B cell (primary cell): ENCODE measurements around the gene GALC. TPM values are rescaled to one million over a fixed set of nuclear protein-coding genes. Genes with fewer than 3 reads are reported as not detected.

Source experiments
- ATAC-seq: fragments of 200-7000 bp; cut with Tn5 transposase; one replicate; pipeline ENCODE4 v1.10.0; 2021; ENCODE audit warnings: low read depth, mild to moderate bottlenecking, moderate number of reproducible peaks, moderate library complexity
- CTCF ChIA-PET: fragments of 350-600 bp; sonication (Branson Sonifier 250); formaldehyde crosslinking; loops from one replicate; lab custom pipeline; 2021; ENCODE audit warnings: antibody characterized with exemption, inconsistent platforms; lab: Charles Lee
- POLR2A ChIA-PET: fragments of 350-600 bp; sonication (Branson Sonifier 250); formaldehyde crosslinking; loops from one replicate; lab custom pipeline; 2021; ENCODE audit warnings: antibody characterized with exemption; lab: Charles Lee
- DNase-seq: peaks from one replicate; pipeline ENCODE4 v3.0.0; 2013
- H2AFZ ChIP-seq: 2 replicates; pipeline ENCODE4 v1.6.1; 2012; ENCODE audit warnings: mild to moderate bottlenecking, low read depth, low read length; ENCODE audit not compliant: insufficient read depth, poor library complexity, severe bottlenecking
- H3K27ac ChIP-seq, 2 donors: 1 replicate in 1 of 2; 2 replicates in 1 of 2; pipeline ENCODE4 v1.5.1; 2012 to 2013; ENCODE audit warnings: low read length in 2 of 2, mild to moderate bottlenecking in 2 of 2, moderate library complexity in 1 of 2
- H3K27me3 ChIP-seq, 4 experiments: fragments of 200-600 bp in 1 of 4; sonication (generic) in 1 of 4; replicated peaks in 1 of 4; 1 replicate in 2 of 4; 2 replicates in 2 of 4; pipeline versions ENCODE4 v1.6.1 to v1.7.0; 2013 to 2016; ENCODE audit warnings: low read length in 3 of 4, mild to moderate bottlenecking in 2 of 4, mixed read lengths in 1 of 4, moderate library complexity in 1 of 4; ENCODE audit not compliant: insufficient read depth in 4 of 4, control insufficient read depth in 3 of 4; ENCODE audit errors: control extremely low read depth in 1 of 4
- H3K36me3 ChIP-seq, 2 experiments: replicated peaks in 1 of 2; 1 replicate in 1 of 2; 2 replicates in 1 of 2; pipeline versions ENCODE4 v1.6.1 to v1.7.1; 2013; ENCODE audit warnings: low read length in 1 of 2; ENCODE audit not compliant: insufficient read depth in 2 of 2, control insufficient read depth in 1 of 2; ENCODE audit errors: control extremely low read depth in 1 of 2, extremely low read depth in 1 of 2
- H3K4me1 ChIP-seq, 2 donors: fragments of 200-600 bp in 1 of 2; sonication (generic) in 1 of 2; 1 replicate in 1 of 2; 2 replicates in 1 of 2; pipeline versions ENCODE4 v1.5.1 to v1.6.1; 2013 to 2017; ENCODE audit warnings: low read length in 2 of 2; ENCODE audit not compliant: control insufficient read depth in 2 of 2, insufficient read depth in 2 of 2
- H3K4me2 ChIP-seq: replicated peaks from 2 replicates; pipeline ENCODE3; 2012; ENCODE audit warnings: mild to moderate bottlenecking, low read depth, low read length; ENCODE audit not compliant: poor library complexity, severe bottlenecking
- H3K4me3 ChIP-seq, 5 experiments: fragments of 200-600 bp in 1 of 5; sonication (generic) in 1 of 5; 1 replicate in 3 of 5; 2 replicates in 2 of 5; pipeline versions ENCODE4 v1.5.1 to v1.7.0; 2011 to 2016; ENCODE audit warnings: low read length in 4 of 5, mild to moderate bottlenecking in 4 of 5, low read depth in 2 of 5, control low read depth in 1 of 5, moderate library complexity in 1 of 5; ENCODE audit not compliant: insufficient read depth in 1 of 5; ENCODE audit errors: control extremely low read depth in 1 of 5, extremely low read depth in 1 of 5
- H3K79me2 ChIP-seq: fragments of 200-600 bp; sonication (generic); one replicate; pipeline ENCODE4 v1.6.0; 2016; ENCODE audit warnings: low read length; ENCODE audit not compliant: control insufficient read depth, insufficient read depth
- H3K9ac ChIP-seq: fragments of 200-600 bp; sonication (generic); 2 replicates; pipeline ENCODE4 v1.6.1; 2017; ENCODE audit warnings: mild to moderate bottlenecking, low read length, moderate library complexity
- H3K9me3 ChIP-seq, 3 donors: one replicate each; pipeline versions ENCODE4 v1.6.1 to v1.7.1; 2013; ENCODE audit warnings: low read length in 2 of 3; ENCODE audit not compliant: control insufficient read depth in 2 of 3, insufficient read depth in 1 of 3; ENCODE audit errors: control extremely low read depth in 1 of 3
- H4K20me1 ChIP-seq: 2 replicates; pipeline ENCODE4 v1.6.0; 2012; ENCODE audit warnings: mild to moderate bottlenecking, low read length; ENCODE audit not compliant: insufficient read depth, control insufficient read depth, poor library complexity, severe bottlenecking
- H3K27ac Mint-ChIP-seq: one replicate; pipeline ENCODE4 v1.8.0; 2021; ENCODE audit warnings: mixed read lengths
- H3K27me3 Mint-ChIP-seq: one replicate; pipeline ENCODE4 v1.8.0; 2021; ENCODE audit warnings: mixed read lengths
- H3K4me1 Mint-ChIP-seq: one replicate; pipeline ENCODE4 v1.8.0; 2021; ENCODE audit warnings: mixed read lengths
- H3K4me3 Mint-ChIP-seq: one replicate; pipeline ENCODE4 v1.8.0; 2021; ENCODE audit warnings: mixed read lengths
- H3K9me3 Mint-ChIP-seq: one replicate; pipeline ENCODE4 v1.8.0; 2022; ENCODE audit warnings: mixed read lengths; ENCODE audit not compliant: insufficient read depth
- EZH2 ChIP-seq: IDR thresholded peaks from 2 replicates; pipeline ENCODE4 v1.6.1; 2012; ENCODE audit warnings: borderline replicate concordance, low read depth, mild to moderate bottlenecking, moderate library complexity, low read length; ENCODE audit not compliant: insufficient read depth, poor library complexity, severe bottlenecking
- WGBS: methylation state at CpG from one replicate; pipeline ENCODE4 v1.1.5; 2013; ENCODE audit warnings: missing lambda C conversion rate; ENCODE audit not compliant: insufficient coverage; 5-methylcytosine and 5-hydroxymethylcytosine counted together
- intact Hi-C: fragments of 100-400 bp; cut with micrococcal nuclease; formaldehyde crosslinking; loops from one replicate; pipeline ENCODE4 v1.10.0; 2022
- polyA plus RNA-seq: library from polyadenylated mRNA; depleted of rRNA; stranded (reverse); fragments of >200 nt; gene quantifications from 2 replicates; pipeline ENCODE4 v1.2.3, GENCODE V29; 2012
- total RNA-seq, 2 donors: library from RNA; stranded (reverse); fragments of 120-200 nt in 1 of 2; gene quantifications; 1 replicate in 1 of 2; 2 replicates in 1 of 2; pipeline versions ENCODE4 v1.2.3 to v1.2.4, GENCODE V29; 2013 to 2022
- TF ChIP-seq, protein P1 (sequence below): fragments of 200-600 bp; IDR thresholded peaks from one replicate; pipeline ENCODE4 v1.8.0; 2022; ENCODE audit warnings: antibody characterized with exemption, mild to moderate bottlenecking

The GALC gene
- total and polyA plus RNA-seq, 2 donors (not counting 1 experiment from before 2014, with no cell fraction given) = 4.9 to 17.8 TPM

DNA sequence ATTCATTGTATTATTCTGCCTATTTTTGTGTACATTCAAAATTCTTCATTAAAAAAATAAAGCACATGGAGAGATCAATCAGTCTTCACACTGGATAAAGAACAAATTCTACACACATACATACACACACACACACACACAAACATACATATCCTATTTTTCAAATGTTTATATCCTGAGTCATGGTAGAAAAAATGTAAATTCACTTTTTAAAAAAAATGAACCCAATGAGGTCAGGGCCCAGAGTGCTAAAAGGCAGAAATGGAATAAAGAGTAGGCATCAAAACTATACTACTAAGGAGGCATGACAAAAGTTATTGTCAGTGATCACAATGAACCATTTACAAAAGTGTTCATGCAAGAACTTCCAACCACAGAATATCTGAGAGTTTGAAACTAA is 17.3 kb downstream of the GALC start:
- no peak overlapping the region for H3K27ac ChIP-seq
- no peaks in the 10 kb centered on the region for H3K9me3 Mint-ChIP-seq
- no peak overlapping the region for H3K27ac Mint-ChIP-seq
- DNase-seq (no peak), ATAC-seq (no peak)
- H3K79me2 ChIP-seq = no peaks in the 10 kb centered on the region
- intact Hi-C loops = no loop called here
- no peaks in the 10 kb centered on the region for H4K20me1 ChIP-seq
- H3K4me3 Mint-ChIP-seq = no peak overlapping the region
- no peak overlapping the region for H2AFZ ChIP-seq
- H3K4me1 ChIP-seq = no peaks in the 10 kb centered on the region
- no peaks in the 10 kb centered on the region for H3K27me3 ChIP-seq
- no peaks in the 10 kb centered on the region for H3K4me1 Mint-ChIP-seq
- no peaks in the 10 kb centered on the region for H3K27me3 Mint-ChIP-seq
- no peaks in the 10 kb centered on the region for H3K36me3 ChIP-seq
- ChIA-PET CTCF (interaction anchor here (1.1 kb wide), 1 partner anchor 30 kb away, joined by 3 read pairs; no protein-coding TSS in a partner anchor), POLR2A (no interaction called here)
- no peak overlapping the region for H3K4me3 ChIP-seq
- TF ChIP-seq, protein P1, sequence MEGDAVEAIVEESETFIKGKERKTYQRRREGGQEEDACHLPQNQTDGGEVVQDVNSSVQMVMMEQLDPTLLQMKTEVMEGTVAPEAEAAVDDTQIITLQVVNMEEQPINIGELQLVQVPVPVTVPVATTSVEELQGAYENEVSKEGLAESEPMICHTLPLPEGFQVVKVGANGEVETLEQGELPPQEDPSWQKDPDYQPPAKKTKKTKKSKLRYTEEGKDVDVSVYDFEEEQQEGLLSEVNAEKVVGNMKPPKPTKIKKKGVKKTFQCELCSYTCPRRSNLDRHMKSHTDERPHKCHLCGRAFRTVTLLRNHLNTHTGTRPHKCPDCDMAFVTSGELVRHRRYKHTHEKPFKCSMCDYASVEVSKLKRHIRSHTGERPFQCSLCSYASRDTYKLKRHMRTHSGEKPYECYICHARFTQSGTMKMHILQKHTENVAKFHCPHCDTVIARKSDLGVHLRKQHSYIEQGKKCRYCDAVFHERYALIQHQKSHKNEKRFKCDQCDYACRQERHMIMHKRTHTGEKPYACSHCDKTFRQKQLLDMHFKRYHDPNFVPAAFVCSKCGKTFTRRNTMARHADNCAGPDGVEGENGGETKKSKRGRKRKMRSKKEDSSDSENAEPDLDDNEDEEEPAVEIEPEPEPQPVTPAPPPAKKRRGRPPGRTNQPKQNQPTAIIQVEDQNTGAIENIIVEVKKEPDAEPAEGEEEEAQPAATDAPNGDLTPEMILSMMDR = no peak
- TF ChIP-seq EZH2 = no peak
- H3K4me2 ChIP-seq = no peak overlapping the region
- no peak overlapping the region for H3K9ac ChIP-seq
- no peaks in the 10 kb centered on the region for H3K9me3 ChIP-seq

DNA sequence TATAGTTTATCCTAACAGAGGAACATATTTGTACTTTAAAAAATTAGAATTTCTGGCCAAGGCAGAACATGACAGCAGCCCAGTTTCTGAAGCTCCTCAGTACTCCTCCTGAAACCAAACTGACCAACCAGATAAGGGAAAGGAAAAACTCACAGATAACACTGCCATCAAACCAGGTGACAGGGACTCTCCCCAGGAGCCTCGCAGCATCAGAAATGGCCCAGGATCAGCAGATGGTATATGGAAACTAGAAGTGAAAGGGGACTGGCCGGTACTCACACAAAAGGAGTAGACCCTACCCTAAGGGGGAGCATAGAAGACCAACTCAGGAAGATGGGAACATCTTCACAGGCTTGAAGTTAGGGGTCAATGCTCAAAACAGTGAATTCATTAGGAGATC is 22.0 kb downstream of the GALC start:
- ATAC-seq = no peak
- Histone ChIP-seq H3K27ac (no peak overlapping the region), H3K4me3 (no peak overlapping the region), H2AFZ (no peak overlapping the region), H3K4me1 (no peaks in the 10 kb centered on the region), H3K4me2 (no peak overlapping the region), H4K20me1 (no peaks in the 10 kb centered on the region), H3K36me3 (no peaks in the 10 kb centered on the region), H3K9me3 (no peaks in the 10 kb centered on the region), H3K27me3 (no peaks in the 10 kb centered on the region), H3K9ac (no peak overlapping the region), H3K79me2 (no peaks in the 10 kb centered on the region)
- intact Hi-C loops = no loop called here
- no CpG with 5 or more reads among the region's 2 CpGs for WGBS
- POLR2A ChIA-PET = interaction anchor here (0.7 kb wide), 1 partner anchor 32 kb away, joined by 6 read pairs; no protein-coding TSS in a partner anchor
- DNase-seq = no peak
- Mint-ChIP-seq H3K9me3 (no peaks in the 10 kb centered on the region), H3K4me3 (no peak overlapping the region), H3K27ac (no peak overlapping the region), H3K4me1 (no peaks in the 10 kb centered on the region), H3K27me3 (no peaks in the 10 kb centered on the region)
- CTCF ChIA-PET = interaction anchor here (1.5 kb wide), 1 partner anchor 45 kb away, joined by 3 read pairs; no protein-coding TSS in a partner anchor
- TF ChIP-seq, protein P1 = no peak
- no peak for TF ChIP-seq EZH2
